Measurements from ENCODE around the gene FKBP11.

GRCh38 chr12:48969160-48969771 lies 44.0 kb upstream of the FKBP11 start:
- TF ChIP-seq CTCF (IDR thresholded peaks at IDR 0.05; ENCODE audit: low read length) = no peak
- no peak for TF ChIP-seq EZH2phosphoT487 (IDR thresholded peaks at IDR 0.05; ENCODE audit: low read length)

Data from MM.1S (cell line).